ENCODE data around the gene ZNF202.
"Not testable (repeated sequence)": the region's sequence is repeated elsewhere in the genome, so short reads cannot be mapped to it uniquely, and the experiment has no call there.

Gene ZNF202

DNA sequence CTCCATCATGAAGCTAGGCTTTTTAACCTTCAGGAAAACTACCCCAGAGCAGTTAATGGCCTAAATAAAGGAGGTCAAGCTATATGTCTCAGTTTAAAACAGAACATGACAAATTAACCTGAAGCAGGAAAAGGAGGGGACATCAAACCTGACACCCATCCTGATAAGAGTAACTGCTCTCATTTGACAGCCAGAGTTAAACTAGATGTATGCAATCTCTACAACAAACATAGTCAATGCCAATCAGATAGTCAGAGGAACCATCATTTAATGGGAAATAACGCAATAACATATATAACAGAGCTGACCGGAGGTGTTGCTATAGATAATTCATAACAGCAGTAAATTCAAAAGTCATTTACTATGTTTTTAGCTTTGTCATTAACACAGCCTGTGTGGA, 3.1 kb downstream of the ZNF202 start:
- DNase-seq: no peak

DNA sequence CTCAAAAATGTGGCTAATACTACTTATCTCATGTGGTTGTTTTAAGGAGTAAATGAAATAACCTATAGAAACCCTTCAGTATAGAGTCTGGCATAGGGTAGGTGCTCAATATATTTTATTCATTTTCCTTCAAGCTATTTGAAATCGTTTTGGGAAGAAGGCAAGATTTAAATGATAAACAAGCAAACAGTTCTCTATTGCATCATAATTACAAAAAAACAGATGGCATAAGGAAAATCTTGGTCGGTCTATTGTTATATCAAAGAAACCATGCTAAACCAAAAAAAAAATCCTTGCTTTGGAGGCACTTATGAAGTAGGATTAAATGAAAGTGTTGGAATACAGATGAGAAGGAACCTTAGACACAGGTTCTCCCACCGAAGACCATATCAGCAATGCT, 4.7 kb downstream of the ZNF202 start:
- DNase-seq: no peak

DNA sequence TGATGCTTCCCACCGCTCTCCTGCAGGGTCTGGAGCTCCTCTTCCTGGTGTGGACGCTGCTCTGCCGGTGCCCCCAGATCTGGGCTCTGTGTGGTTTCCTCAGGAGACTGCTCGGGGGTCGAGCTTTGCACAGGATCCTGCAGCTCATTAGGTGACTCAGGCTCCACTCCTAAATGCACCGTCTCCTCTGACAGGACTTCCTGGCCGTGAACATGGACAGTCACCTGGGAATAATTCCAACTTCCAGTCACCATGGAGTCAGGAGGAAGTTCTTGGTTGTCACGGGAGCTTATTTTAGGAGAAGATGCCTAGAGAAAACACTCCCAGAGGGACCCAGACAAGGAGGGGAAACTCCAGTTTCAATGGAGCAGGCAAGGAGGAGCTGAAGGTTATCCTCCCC, 11.9 kb downstream of the ZNF202 start:
- DNase-seq: no peak

DNA sequence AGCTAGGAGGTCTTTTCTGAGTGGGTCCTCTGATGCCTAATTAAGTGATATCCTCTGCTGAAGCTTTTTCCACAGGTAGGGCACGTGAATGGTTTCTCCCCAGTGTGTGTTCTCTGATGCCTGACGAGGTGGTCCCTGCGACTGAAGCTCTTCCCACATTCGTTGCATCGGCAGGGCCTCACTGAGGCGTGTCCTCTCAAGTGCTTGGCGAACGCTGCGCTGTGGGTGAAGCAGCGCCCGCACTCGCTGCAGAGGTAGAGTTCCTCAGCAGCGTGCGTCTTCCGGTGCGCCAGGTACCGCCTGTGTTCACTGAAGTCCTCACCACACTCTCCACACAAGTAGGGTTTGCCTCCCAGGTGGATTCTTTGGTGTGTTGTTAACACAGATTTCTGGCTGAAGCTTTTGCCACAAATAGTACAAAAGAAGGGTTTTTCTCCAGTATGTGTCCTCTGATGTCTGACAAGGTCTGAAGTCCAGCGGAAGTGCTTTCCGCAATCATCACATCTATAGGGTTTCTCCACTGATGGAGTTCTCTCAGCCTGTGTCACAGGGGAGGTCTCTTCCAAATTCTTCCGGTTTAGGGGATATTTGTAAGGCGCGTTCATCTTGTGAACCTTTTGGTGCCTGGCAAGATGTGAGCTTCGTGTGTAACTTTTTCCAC, 15.3 kb downstream of the ZNF202 start:
- DNase-seq: no peak

DNA sequence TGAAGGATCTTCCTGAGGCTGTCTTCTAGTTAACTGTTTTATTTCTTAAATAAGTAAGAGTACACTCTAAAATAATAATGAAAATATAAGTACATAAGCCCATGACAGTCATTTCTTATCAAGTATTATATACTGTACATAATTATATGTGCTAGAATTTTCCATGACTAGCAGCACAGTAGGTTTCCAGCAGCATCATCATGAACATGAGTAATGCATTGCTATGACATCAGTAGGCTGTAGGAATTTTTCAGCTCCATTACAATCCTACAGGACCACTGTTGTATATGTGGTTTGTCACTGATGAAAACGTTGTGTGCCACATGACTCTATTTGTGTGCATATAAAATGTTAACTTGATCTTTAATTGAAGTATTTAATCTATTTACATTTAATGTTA, 22.0 kb downstream of the ZNF202 start:
- no peak for DNase-seq

DNA sequence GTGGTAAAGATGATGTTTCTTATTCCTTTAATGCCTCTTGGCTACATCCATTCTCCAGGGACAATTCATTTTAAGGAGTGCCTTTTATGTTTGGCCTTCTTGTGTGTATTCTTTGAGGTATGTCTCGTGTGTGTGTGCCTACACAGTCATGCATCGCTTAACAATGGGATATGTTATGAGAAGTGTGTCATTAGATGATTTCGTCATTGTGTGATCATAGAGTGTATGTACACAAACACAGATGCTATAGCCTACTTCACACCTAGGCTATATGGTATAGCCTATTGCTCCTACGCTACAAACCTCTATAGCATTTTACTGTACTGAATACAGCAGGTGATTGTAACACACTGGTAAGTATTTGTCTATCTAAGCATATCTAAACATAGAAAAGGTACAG, 23.0 kb downstream of the ZNF202 start:
- DNase-seq: no peak

DNA sequence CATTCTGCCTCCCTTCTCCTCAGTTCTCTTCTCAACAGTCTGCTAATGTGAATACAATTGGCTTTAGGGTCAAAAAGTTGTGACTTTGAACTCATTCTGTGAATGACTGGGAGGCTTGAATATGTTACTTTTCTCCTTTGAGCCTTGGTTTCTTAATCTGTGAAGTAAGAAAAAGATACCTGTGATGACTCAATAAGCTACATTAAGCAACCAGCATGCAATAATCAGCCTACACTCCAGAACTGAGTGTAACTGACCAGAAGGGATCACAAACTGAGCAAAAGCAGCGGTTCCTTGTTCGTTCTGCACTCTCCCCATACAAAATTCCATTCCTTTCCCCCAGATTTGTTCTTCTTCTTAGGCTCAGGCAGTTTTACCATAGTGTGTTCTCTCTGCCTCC, 23.4 kb downstream of the ZNF202 start:
- no peak for DNase-seq

DNA sequence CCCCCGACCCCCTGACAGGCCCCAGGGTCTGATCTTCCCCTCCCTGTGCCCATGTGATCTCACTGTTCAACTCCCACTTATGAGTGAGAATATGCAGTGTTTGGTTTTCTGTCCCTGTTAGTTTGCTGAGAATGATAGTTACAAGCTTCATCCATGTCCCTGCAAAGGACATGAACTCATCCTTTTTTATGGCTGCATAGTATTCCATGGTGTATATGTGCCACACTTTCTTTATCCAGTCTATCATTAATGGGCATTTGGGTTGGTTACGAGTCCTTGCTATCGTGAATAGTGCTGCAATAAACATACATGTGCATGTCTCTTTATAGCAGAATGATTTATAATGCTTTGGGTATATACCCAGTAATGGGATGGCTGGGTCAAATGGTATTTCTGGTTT, 28.8 kb downstream of the ZNF202 start:
- DNase-seq: not testable (repeated sequence)

DNA sequence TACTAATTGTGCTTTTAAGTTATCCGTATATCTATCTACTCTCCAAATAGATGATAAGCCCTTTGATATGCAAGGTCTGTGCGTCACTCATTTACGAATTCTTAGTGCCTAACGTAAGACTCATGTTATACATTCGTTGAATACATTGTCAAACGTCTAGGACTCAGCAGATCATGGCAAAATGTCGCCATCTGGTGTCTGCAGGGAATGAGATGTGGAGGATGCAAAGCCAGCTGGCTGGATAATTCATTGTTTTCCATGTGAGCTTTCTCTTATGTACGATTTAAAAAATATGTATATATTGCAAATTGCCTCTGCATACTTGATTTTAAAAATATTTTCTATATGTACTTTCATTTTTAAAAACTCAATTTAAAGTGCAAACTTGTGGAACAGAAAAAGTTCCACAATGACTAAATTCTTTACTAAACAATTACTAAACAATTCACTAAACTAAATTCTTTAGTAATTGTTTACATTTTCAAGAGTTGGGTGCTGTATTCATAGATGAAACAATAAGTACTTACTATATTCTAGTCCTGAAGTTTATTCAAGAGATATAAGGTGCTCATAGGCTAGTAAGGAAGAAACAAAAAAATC, 33.8 kb downstream of the ZNF202 start:
- DNase-seq: peak in 1 of 2 experiments; percentile 33

DNA sequence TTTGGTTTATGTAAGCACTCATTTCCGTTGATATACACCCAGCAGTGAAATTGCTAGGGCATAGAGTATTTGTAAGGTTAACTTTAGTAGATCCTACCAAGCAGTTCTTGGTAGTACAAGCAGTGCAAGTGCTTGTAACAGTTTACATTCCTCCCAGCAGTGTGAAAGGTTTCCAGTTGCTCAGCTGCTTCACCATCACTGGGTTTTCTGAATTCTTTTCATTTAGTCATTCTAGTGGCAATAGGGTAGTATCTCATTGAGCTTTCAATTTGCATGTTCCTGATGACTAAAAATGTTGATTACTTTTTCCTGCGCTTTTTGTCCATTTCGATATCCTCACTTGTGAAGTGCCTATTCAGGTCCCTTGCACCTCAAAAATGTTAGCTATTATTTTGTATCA, 34.3 kb downstream of the ZNF202 start:
- DNase-seq: no peak

DNA sequence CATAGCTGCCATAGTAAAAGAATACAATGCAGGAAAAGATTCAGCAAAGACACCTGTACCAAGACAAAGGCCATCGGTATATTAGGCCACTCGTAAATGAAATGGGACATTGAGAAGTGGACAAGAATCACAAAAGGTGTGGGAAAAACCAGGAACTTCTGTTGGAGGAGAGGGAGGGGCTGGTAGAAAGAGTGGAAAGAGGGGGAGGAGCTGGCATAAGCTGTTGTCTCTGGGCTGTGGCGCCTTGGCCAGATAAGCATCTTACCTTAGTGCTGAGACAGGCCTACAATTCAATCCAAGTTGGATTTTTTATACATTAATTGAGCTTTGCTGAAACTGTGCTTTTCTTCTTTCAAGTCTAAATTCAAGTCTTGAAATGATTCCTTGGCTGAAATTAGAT, 37.1 kb downstream of the ZNF202 start:
- DNase-seq: no peak

DNA sequence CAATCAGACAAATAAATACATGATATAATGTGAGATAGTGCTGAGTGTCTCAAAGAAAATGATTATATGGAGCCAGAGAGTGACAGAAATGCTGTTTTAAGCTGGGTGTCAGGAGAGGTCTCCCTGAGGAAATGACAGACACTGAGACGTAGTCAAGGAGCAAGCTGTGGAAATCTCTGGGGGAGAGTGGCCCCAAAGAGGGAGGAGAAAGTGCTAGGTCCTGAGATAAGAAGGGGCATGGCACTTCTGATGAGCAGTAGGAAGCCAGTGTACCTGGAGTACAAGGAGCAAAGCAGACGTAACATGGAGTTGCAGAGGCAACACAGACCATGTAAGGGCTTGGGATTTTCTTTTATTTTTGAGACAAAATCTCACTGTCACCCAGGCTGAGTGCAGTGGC, 38.8 kb downstream of the ZNF202 start:
- no peak for DNase-seq

DNA sequence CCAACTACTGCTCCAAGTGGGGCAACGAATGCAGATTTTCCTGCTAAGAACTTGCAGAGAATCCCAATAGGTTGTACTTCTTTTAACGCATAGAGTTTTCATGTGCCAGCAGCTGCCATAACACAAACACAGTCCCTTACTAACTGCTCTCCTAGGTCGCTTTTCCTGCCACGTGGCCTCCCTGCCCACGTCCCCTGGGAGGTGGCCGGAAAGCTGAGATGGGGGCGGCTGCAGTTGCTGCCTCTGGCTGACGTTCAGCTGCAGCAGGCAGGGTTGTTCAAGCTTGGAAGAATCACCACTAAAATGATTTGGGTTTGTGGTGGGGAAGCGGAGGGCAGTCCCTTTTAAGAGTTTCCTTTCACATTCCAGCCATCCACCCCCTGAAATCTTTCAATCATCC, 39.3 kb downstream of the ZNF202 start:
- DNase-seq: no peak

DNA sequence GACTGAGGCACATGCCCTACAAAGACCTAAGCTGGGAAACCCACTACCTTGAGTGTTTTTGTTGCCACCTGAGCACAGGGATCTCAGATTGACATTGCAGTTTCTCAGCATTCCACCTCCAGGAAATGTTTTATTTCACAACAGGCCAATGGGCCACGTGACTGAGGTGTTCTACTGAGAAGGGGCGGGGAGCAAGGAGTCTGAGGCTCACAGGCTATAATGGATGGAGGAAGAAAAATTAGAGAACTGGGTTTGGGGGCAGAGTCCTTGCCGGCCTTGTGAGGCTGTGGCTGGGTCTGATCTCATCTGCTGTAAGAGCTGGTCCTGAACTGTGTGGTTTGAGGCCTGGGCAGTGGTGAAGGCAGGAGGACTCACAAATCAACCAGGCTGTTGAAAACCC, 40.7 kb downstream of the ZNF202 start:
- no peak for DNase-seq

DNA sequence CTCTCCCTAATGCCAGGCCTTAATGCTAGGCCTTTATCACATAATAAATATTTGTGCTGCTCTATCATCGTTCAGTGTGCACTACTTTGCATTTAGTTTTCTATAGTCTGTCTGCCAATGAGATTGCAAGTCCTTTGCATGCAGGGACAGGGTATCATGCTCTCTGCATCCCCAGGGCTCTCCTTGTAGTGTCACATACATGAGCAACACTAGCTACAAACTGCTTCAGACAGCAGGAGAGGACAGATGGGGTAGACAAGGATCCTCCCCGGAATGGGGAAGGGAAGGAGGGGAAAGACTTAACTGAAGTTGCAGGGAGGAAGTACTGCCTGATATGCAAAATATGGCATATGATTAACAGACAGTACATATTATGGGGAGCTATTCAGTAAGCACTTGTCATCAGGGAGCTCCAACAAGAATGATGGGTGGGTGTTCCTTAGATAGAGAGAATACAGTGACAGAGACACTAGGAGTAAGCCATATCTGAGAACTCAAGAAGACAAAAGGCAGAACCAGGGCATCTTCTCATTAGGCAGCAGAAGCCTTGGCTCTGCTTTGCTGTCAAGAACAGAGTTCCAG, 42.8 kb downstream of the ZNF202 start:
- no peak for DNase-seq

DNA sequence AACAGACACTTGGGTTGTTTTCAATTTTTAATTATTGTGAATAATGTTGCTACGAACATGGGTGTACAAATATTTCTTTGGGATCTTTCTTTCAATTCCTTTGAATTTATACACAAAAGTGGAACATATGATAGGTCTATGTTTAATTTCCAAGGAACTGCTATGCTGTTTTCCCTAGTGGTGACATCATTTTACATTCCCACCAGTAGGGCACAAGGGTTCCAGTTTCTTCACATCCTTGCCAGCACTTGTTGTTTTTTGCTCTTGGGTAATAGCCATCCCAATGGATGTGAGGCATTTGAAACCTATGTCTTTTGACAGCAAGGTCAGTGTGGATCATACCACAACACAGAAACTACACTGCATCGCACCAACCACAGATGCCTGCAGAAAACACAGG, 45.3 kb downstream of the ZNF202 start:
- no peak for DNase-seq

DNA sequence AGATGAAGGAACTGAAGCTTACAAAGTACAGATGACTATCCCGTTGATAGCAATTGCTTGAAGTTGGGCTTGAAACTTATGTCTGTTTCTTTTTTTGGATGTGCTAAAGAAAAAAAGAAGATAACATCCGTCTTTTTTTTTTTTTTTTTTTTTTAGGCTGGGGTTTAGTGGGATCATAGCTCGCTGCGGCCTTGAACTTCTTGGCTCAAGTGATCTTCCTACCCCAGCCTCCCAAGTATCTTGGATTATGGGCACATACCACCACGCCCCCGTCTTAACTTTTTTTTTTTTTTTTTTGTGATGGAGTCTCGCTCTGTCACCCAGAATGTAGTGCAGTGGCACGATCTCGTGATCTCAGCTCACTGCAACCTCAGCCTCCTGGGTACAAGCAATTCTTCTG, 46.2 kb downstream of the ZNF202 start:
- DNase-seq: no peak

DNA sequence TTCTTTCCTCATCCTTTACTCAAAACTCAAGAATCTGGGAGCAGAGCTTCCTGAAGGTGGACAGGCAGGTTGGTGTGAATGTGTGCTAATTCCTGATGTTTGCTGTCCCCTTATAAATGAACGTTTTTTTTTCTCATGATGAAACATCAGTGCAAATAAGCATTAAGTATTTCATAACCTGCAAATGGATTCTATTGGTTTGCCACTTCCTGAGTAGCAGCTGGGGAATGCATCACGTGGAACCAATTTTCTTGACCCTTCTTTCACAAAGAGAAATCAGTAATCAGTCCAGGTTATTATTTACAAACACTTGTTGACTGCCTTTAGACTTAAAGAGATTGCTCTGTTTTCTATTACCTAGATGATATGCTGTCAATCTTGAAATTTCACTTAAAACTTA, 46.9 kb downstream of the ZNF202 start:
- DNase-seq: no peak

DNA sequence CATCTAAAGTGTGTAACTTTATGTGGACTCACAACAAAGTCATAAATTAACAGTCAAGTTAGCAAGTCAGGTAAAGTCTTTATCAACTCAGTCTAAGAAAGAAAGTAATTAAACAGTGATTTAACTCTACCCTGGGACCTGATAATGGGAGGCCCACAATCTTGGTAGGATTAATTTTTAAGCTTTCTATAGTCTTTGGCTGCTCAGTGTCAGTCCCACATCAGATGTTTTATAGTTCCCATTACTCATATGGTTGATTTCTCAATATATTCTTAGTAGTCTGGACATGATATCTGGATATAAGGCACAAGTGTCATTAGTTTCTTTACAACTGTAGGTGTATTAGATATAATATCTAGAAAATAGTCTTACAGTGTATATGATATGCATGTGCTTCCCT, 48.5 kb downstream of the ZNF202 start:
- no peak for DNase-seq

DNA sequence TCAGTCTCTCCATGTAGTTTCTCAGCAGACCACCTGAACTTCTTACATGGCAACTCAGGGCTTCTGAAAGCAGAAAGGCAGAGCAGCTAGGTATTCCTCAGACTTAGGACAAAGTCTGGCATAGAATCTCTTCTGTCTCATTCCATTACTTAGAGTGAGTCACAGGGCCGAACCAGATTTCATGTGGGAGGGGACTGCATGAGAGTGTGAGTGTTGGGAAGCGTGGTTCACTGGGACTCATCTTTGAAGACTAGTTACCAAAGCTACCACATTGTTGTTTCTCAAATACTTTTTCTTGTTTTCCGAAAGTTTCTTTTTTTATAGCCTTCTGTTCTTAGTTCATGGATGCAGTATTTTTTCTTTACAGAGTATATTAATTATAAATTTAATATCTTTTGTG, 51.0 kb downstream of the ZNF202 start:
- DNase-seq: no peak

DNA sequence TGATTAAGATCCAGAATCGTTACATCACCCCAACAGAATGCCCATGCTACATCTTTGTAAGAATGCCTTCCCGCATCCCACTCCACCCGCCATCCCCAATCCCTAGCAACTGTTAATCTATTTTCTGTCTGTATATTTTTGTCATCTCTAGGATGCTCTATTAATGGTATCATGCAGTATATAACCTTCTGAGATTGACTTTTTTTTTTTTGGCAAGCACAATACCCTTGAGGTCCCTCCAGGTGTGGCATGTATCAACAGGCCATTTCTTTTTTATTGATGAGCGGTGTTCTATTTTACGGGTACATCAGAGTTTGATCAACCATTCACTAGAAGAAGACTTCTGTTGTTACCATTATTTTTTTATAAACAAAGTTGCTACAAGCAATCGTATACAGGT, 56.9 kb downstream of the ZNF202 start:
- DNase-seq: no peak

DNA sequence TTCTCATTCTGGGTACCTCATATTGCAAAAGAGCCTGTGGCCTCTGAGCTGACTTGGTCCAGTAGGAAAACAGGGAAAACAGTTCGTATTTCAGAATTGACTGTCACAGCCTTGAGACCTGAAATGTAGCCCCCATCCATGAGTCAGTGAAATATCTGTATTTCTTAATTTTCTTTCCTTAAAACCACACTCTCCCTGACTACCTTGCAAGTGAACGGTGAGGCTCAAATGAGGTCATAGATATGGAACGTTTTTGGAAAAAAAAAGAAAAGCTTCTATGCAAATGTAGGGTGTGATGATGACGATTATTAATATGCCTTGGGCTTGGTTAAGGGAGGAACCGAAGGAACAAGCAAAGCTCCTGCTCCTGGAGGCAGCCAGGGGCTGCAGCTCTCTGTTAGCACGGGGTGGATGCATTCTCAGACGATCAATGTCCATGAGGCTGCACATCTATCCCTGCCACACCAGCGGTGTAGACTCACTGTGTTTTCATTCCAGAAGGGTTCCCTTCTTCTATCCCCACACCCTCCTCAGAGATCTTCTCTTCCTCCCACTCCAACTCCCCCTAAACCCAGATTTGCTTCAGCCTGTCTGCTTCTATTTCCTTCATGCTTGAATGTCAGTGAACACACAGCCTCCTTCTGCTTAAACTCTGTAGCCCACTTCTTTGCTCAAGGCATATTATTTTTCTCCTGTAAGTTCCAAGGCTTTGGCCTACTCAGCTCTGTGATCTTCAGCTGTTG, 57.9 kb downstream of the ZNF202 start:
- no peak for DNase-seq

DNA sequence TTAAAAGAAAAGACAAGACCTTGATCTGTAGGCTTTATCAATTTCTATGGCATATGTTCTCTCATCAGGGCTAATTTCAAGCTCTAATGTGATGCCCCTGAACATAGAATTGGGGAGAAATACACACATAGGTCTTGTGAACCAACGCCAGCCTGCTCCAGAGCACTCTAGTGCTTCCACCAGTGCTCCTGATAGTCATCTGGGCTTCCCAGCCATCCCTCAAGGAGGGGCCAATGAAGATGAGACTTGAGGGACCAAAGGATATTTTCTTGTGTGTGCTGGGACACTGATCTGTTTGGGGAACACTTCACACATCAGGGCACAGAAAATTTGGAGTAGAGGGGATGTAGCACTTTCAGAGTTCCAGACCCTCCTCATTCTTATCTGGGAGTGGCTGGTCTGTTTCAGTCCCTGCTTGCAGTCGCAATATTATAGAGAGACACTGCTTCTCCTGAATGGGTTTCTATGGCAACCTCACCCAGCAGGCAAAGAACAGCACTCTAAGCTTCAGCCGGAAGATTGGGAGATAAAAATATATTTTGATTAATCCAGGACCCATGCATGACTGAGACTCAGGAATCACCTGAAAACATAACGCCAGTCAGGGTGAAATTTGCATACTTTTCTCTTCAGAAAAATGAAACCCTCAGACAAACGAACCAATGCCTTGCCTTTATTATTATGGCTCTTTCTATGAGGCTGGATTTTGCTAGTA, 58.6 kb downstream of the ZNF202 start:
- no peak for DNase-seq

DNA sequence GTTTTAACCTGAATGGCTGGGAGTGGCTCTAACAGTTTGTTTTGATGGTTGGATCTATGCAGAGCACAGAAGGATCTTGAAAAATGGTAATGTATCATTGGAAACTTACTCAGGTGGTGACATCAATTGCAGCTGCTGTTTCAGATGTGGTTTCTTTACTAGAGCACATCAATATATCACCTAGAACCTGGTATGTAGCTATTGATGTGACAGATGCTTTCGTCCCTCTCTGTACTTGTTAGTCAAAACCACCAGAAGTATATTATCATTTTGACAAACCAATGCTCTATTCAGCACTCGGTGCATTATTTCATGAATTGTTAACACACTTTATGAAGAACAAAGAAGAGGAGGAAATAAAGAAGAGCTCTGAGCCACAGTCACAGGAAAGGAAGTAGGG, 60.4 kb downstream of the ZNF202 start:
- no peak for DNase-seq

Data from SW 1271 (cell line).